Suprapubic skin (tissue), 4 donors: ENCODE results near the gene DGKB. TPM values are rescaled to one million over a fixed set of nuclear protein-coding genes. Genes with fewer than 3 reads are reported as not detected.

Experiments used
- DNase-seq, 2 donors: peaks; one replicate each; pipeline ENCODE4 v3.0.0-alpha.2; 2019; ENCODE audit warnings: low spot score in 2 of 2
- H3K27ac ChIP-seq: fragments of 200-600 bp; sonication (generic); one replicate; pipeline ENCODE4 v1.5.1; 2019
- H3K27me3 ChIP-seq: fragments of 200-600 bp; sonication (generic); one replicate; pipeline ENCODE4 v1.5.1; 2019
- H3K36me3 ChIP-seq: fragments of 200-600 bp; sonication (generic); one replicate; pipeline ENCODE4 v1.5.1; 2019
- H3K4me1 ChIP-seq: fragments of 200-600 bp; sonication (generic); one replicate; pipeline ENCODE4 v1.5.1; 2019
- H3K4me3 ChIP-seq: fragments of 200-600 bp; sonication (generic); one replicate; pipeline ENCODE4 v1.5.1; 2019; ENCODE audit warnings: mild to moderate bottlenecking
- H3K9me3 ChIP-seq: fragments of 200-600 bp; sonication (generic); one replicate; pipeline ENCODE4 v1.5.1; 2019
- CTCF ChIP-seq, 2 donors: fragments of 200-600 bp in 1 of 2; fragments of 450-650 bp in 1 of 2; sonication (generic) in 1 of 2; IDR thresholded peaks; one replicate each; pipeline ENCODE4 v1.5.1; 2016 to 2019; ENCODE audit warnings: antibody characterized with exemption in 2 of 2, mild to moderate bottlenecking in 1 of 2, moderate library complexity in 1 of 2
- EP300 ChIP-seq: sonication (generic); formaldehyde crosslinking; IDR thresholded peaks from one replicate; pipeline ENCODE4 v1.6.1; 2017; ENCODE audit warnings: antibody characterized with exemption
- POLR2A ChIP-seq, 2 donors: fragments of 450-650 bp; IDR thresholded peaks; one replicate each; pipeline ENCODE4 v1.6.1; 2017; ENCODE audit warnings: antibody characterized with exemption in 2 of 2, mild to moderate bottlenecking in 2 of 2, moderate library complexity in 2 of 2
- POLR2AphosphoS5 ChIP-seq, 3 donors: sonication (generic); formaldehyde crosslinking; IDR thresholded peaks; one replicate each; pipeline ENCODE4 v1.6.1; 2017; ENCODE audit warnings: antibody characterized with exemption in 3 of 3
- WGBS: methylation state at CpG from one replicate; pipeline ENCODE4 v1.1.5; 2018; 5-methylcytosine and 5-hydroxymethylcytosine counted together
- total RNA-seq, 4 donors: library from RNA; depleted of rRNA; stranded (reverse); fragments of >200 nt; gene quantifications; one replicate each; pipeline ENCODE4 v1.1.0, GENCODE V29; 2016

DGKB gene
- total RNA-seq, 4 donors from 2014 or later: 0.17 to 0.30 TPM; not detected in 2

GRCh38 chr7:14374336-14374735 lies 528.2 kb downstream of the DGKB start:
- no peaks in the 10 kb centered on the region for H3K4me1 ChIP-seq
- H3K27me3 ChIP-seq: no peaks in the 10 kb centered on the region
- H3K9me3 ChIP-seq: no peaks in the 10 kb centered on the region
- H3K36me3 ChIP-seq: no peaks in the 10 kb centered on the region
- 94% methylated on average over 4 of the region's 4 CpGs for WGBS
- no peak overlapping the region for H3K27ac ChIP-seq
- H3K4me3 ChIP-seq: no peak overlapping the region
- DNase-seq: no peak
- TF ChIP-seq EP300 (no peak), POLR2A (IDR thresholded peaks at IDR 0.05) (no peak)

GRCh38 chr7:14368285-14368684 lies 534.3 kb downstream of the DGKB start:
- no peak for TF ChIP-seq POLR2A (IDR thresholded peaks at IDR 0.05)
- TF ChIP-seq EP300: no peak
- no peak for TF ChIP-seq CTCF (IDR thresholded peaks at IDR 0.05)
- TF ChIP-seq POLR2AphosphoS5 (IDR thresholded peaks at IDR 0.05): no peak
- H3K4me1 ChIP-seq: no peaks in the 10 kb centered on the region
- H3K36me3 ChIP-seq: no peaks in the 10 kb centered on the region
- no peak for DNase-seq
- no peak overlapping the region for H3K27ac ChIP-seq
- H3K4me3 ChIP-seq: no peak overlapping the region
- H3K9me3 ChIP-seq: no peaks in the 10 kb centered on the region
- no peaks in the 10 kb centered on the region for H3K27me3 ChIP-seq
- 78% methylated on average over 3 of the region's 3 CpGs for WGBS

GRCh38 chr7:14351167-14351566 lies 551.4 kb downstream of the DGKB start:
- Histone ChIP-seq H3K4me3 (no peak overlapping the region), H3K9me3 (no peaks in the 10 kb centered on the region), H3K27ac (no peak overlapping the region), H3K27me3 (no peaks in the 10 kb centered on the region), H3K36me3 (no peaks in the 10 kb centered on the region), H3K4me1 (no peaks in the 10 kb centered on the region)
- no peak for DNase-seq
- 52% methylated on average over 4 of the region's 4 CpGs for WGBS
- TF ChIP-seq CTCF (IDR thresholded peaks at IDR 0.05) (no peak), EP300 (no peak), POLR2A (IDR thresholded peaks at IDR 0.05) (no peak), POLR2AphosphoS5 (IDR thresholded peaks at IDR 0.05) (no peak)

- TF ChIP-seq EP300 (no peak), POLR2A (IDR thresholded peaks at IDR 0.05) (no peak), POLR2AphosphoS5 (IDR thresholded peaks at IDR 0.05) (no peak), CTCF (IDR thresholded peaks at IDR 0.05) (no peak)
- no peak overlapping the region for H3K4me3 ChIP-seq
- H3K27me3 ChIP-seq: no peaks in the 10 kb centered on the region
- no peak overlapping the region for H3K27ac ChIP-seq
- WGBS: 64% methylated on average over 4 of the region's 4 CpGs
- no peak for DNase-seq
- no peaks in the 10 kb centered on the region for H3K9me3 ChIP-seq
- no peaks in the 10 kb centered on the region for H3K4me1 ChIP-seq
- no peaks in the 10 kb centered on the region for H3K36me3 ChIP-seq
These were observed 561.3 kb downstream of the DGKB start for GRCh38 chr7:14341200-14341775.

GRCh38 chr7:14340393-14341074 lies 562.0 kb downstream of the DGKB start:
- WGBS: 53% methylated on average over 2 of the region's 2 CpGs

More at GRCh38 chr7:14340393-14341074, 562.0 kb downstream of the DGKB start:
- no peaks in the 10 kb centered on the region for H3K36me3 ChIP-seq
- no peak overlapping the region for H3K4me3 ChIP-seq
- TF ChIP-seq EP300 (no peak), CTCF (IDR thresholded peaks at IDR 0.05) (no peak), POLR2A (IDR thresholded peaks at IDR 0.05) (no peak), POLR2AphosphoS5 (IDR thresholded peaks at IDR 0.05) (no peak)
- H3K27me3 ChIP-seq: no peaks in the 10 kb centered on the region
- no peaks in the 10 kb centered on the region for H3K9me3 ChIP-seq
- DNase-seq: no peak
- no peaks in the 10 kb centered on the region for H3K4me1 ChIP-seq
- H3K27ac ChIP-seq: no peak overlapping the region
